HG02943 (cell line): ENCODE results near the gene PRELID3B.
A peak's percentile ranks its signal among the peaks of the same experiment; 100 is the strongest.

Experiments used
- ATAC-seq: cut with Tn5 transposase; IDR thresholded peaks from one replicate; pipeline ENCODE4 v1.9.1; 2021; ENCODE audit warnings: mild to moderate bottlenecking, low read depth, moderate library complexity; ENCODE audit not compliant: unreplicated experiment

The PRELID3B gene

DNA sequence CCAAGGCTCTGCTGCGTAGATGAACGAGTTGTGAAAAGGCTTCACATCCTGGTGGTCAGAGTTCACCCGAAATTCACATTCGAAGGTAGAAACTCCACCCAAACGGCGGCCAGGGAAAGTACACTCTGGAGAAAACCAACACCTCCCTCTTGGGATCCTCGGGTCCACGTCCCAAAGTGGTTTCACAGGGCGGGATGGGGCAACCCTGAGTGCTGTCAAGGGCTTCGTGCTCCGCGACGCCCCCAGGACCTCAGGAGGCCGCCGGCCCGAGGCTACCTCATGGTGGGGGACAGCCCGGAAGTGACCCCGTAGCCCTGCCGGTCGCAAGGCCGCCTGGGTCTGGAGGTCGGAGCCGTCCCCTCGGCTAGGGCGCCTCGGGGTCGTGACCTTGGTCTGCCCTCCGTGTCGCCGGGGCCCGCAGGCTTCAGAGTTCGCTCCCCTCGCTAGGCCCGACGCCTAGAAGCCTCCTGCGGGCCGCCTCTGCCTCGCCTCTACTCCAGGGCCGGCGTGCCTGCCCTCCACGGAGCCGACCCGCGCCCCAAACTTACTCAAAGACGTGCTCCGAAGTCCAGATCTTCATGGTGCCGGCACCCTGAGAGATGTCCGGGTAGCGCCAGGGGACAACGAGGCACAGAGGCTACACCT lies at the start of gene PRELID3B:
Gene PRELID3B, minus strand, starts transcription at position 636 of the 645 bp plus-strand sequence. Its CDS starts 56 bp downstream, at position 580.
- peak; percentile 34 for ATAC-seq

DNA sequence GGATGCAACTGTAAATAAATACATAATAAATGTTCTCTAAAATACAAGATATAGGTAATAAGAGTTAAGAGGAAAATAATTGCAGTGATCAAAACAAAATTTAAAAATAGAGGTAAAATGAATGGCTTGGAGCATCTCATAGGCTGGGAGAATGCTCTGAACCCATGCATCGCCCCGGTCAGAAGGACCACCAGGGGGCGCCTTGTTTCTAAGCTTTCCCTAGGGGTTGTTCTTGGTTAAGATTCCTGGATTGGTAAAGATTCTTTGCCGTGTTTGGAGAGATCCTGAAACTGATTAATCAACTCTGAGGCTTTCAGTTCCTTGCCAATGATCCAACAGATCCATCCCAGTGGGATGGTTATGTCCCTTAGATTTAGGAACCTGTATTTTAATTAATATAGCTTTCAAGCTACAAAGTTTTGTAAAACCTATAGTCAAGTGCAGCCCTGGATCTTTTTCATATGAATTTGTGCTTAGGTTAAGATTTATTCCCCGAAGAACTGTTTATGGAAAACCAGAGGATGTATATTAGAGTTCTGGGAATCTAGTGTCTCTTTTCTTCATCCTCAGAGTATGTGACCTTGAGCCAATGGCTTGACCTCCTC lies 45.3 kb upstream of the PRELID3B start:
- ATAC-seq = no peak

DNA sequence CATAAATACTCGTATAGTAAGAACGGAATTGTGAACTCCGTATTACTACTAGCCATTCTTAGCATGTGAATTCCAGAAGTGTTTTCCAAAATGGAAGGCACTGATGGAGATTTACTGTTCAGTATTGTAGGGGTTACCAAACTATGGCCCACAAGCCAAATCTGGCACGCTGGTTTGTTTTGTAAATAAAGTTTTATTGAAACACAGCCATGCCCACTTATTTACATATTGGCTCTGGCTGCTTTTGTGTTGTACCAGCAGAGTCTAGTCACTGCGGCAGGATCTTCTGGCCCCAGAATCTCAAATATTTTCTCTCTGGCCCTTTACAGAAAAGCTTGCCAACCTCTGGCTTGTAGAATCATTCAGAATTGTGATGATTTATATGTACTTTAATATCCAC lies 44.3 kb upstream of the PRELID3B start:
- ATAC-seq = no peak

DNA sequence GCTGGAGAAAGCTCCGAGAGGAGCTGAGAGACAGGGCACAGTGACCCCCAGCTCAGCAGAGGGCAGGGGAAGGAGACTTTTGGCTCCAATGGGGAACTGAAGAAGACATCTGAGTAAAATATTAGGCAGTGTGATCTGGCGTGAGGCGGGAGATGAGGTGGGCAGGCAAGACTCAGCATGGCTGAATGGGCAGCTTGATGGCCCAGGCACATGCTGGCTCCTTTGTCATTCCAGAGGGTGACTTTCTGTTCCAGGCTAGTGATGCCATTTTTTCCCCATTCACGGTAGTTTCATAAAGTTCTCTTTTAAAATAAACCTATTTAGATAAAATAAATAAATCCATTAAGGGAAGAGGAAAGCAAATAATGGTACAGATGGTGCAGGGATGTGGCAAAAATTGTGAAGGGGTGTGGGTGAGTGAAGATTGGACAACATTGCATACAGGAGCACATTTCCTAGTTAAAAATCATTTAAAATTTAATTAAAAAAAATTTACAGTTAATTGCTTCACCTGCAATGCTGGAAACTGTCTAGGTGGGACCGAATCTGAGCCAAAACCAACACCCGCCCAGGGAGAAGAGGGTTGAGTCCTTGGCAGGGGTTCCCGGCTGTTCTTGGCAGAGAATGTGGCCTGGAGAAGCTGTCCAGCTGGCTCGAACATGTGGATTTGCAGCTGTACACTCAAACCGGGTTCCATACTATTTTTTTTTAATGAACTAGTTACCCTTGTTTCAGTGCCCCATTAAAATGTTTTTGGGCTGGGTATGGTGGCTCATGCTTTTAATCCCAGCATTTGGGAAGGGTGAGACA lies 41.7 kb upstream of the PRELID3B start:
- no peak for ATAC-seq

DNA sequence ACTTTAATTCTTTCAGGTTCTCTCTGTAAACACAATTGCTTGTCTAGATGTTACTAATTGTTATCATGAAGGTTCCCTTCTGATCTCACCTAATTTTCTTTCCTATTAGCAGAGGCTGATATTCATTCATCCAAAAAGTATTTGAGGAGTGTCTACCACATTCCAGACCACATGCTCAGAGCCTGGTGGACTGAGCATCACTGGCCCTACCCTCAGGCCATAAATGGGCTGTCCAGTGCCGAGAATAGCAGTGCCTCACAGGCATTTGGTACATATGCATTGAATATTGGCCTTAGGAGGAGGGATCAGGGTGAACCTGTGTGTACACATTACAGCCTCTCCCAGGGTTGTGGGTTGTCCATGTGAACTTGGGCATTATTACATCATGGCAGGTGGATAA lies 40.4 kb upstream of the PRELID3B start:
- no peak for ATAC-seq

DNA sequence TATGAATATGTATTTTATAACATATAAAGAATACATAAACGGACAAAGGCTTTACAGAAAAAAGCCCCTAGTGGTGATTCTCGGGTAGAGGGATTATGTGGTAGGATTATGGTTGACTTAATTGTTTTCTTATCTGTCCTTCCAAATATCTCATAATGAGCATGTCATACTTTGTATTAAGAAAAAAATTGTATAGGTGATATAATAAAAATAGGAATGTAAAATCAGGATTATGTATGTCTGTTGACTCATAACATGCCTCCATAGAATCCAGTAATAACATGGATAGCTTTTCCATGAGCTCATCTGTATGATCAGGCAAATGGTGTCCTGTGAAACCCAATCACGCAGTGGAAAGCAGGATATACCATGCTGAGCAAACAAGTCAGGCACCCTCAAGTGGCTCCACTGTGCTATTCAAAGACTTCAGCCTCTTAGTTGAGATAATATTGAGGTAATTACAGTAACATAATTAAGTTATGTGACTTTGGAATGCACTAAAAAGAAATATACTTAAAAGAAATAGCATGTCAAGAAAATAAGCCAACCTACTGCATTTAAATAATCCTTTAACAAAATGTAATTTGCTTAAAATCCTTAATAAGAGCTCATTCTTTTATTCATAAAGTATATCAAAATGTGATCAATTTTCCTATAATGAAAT lies 39.6 kb upstream of the PRELID3B start:
- ATAC-seq = no peak

DNA sequence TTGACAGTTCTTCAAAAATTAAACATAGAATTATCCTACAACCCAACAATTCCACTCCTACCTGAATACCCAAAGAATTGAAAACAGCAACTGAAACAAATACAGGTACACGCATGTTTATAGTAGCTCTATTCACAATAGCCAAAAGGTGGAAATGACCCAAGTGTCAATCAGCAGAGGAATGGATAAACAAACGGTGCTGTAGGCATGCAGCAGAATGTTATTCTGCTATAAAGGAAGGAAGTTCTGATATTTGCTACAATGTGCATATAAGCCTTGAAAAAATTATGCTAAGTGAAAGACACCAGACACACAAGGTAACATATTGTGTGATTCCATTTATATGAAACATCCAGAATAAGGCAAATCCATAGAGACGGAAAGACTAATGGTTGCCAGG lies 38.5 kb upstream of the PRELID3B start:
- no peak for ATAC-seq

DNA sequence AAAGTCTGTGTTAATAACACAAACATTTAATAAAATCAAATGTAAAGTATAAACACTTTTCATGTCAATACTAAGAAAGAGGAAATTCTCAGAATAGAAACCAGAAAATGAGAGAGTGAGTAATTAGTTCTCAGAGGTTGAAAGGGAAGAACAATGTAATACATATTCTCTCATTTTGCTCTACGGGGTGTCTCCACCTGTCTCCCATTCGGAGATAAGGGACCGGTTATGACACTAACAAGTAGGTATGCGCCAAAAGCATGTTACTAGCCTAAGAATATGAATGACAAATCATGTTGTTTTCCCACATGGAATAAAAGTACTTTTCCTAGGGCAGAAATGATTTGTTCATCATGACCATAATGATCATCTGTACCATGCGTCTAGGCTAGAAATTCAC lies 35.6 kb upstream of the PRELID3B start:
- ATAC-seq = no peak

DNA sequence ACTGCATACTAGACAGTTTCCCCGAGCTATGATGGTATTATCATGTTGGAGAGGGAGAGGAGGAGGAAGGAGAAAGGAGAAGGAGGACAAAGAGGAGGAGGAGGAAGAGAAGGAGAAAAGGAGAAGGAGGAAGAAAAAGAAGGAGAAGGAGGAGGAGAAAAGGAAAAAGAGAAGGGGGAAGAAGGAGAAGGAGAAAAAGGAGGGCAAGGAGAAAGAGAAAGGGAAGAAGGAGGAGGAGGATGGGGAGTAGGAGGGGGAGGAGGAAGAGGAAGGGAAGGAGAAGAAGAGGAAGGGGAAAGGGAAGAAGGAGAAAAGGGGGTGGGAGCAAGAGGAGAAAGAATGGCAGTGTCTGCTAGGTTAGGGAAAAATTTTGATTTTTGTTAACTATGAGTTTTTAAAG lies 35.1 kb upstream of the PRELID3B start:
- ATAC-seq = no peak

DNA sequence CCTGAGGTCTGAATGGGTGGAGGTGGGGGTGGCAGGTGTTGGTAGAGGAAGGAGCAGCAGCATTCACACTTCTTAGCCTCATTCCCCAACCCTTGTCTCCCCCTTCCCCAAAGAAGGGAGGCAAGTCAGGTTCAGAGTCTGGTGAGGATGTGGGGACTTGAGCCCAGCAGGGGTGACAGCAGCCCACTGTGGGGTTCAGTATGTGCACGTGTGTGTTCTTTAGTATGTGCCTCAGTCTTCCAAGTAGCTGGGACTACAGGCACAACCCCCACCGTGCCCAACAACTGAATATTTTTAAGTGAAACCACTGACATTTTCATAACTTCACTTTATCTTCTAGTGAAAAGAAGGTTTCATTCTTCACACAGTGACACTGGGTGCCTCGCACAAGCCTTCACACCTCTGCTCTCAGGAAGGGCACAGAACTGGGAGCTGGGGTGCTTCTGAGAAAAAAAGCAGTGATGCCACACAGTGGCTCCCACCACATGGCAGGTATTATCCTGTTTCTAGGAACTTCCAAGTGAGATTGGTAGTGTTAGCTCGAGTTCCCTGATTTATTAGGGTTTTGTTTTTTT lies 33.4 kb upstream of the PRELID3B start:
- no peak for ATAC-seq

DNA sequence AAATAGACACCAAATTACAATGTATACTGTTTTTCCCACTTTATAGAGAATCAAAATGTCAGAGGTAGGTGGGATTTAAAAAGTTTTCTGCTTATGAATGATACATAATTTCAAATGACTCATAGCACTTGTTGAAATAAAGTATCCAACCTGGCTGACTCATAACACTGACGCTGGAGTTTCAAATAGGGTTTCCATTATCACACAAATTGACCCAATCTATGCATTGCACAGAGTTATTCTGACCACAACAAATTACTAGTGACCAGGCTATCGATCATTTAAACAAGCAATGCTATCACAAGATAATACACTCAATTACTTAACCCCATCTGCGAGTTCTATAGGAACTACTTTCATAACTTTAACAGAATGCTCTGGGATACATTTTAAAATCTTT lies 31.9 kb upstream of the PRELID3B start:
- no peak for ATAC-seq

DNA sequence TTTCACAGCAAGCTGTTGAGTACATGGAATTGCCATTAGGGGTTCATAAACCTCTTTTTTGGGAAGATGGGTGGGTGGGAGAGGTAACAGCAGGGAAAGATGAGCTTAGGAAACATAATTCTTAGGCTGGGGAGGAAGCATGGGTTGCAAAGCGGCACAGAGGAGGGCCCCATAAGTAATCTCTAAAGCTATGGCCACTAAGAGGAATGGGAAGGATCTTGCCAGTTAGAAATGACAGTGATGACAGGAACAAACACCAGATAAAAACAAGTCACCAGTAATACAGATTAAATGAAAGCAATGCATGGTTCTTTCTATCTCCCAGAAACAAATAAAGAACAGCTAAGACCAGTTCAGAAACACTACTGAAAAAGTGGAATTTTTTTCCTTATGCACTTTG lies 31.0 kb upstream of the PRELID3B start:
- ATAC-seq = no peak

DNA sequence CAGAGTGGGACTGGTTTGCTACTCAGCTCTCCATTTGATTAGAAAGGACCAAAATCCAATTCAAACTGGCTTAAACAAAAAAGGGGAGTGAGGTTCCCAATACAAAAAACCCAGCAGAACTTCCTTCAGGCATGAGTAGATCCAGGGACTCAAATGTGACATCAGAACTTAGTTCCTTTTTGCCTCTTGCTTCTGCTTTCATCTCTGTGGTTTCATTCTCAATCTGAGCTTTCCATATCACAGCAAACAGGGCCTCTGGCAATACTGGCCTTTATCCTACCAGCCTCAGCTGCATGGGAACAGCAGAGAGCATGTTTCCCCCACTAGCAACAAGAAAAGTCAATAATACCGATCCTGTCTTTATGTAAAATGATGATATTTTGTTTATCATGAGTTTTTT lies 28.6 kb upstream of the PRELID3B start:
- ATAC-seq = no peak

DNA sequence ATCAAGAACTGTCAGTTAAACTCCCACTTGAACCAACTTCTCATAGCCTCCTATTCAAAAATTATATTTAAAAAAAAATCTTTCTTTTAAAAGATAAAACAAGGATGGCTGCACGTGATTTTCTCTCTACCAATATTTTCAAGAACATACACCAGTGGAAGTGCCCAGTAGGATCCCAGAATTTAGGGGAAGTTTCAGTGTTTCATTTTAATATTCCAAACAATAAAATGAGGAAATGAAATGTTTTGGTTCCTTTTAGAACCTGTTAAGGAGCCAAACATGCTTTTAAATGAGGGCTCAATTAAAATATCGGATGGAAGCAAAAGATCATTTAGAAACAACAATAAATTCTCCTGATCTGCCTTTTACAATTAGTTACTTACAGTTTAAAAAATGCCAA lies 26.4 kb upstream of the PRELID3B start:
- ATAC-seq = no peak

DNA sequence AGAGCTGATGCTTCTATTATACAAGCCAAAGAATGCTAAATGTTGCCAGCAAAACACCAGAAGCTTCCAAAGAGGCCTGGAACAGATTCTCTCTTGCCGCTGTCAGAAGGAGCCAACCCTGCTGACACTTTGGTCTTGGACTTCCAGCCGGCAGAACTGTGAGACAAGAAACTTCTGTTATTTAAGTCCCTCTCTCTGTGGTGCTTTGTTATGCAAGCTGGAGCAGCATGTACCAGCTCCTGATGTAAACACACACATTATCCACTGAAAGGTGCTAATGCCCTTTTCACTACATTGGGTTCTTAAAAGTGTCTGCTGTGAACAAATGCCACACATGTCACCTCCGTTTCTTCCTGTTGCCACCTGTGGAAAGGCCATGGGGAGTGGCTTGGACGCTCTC lies 25.9 kb upstream of the PRELID3B start:
- no peak for ATAC-seq

DNA sequence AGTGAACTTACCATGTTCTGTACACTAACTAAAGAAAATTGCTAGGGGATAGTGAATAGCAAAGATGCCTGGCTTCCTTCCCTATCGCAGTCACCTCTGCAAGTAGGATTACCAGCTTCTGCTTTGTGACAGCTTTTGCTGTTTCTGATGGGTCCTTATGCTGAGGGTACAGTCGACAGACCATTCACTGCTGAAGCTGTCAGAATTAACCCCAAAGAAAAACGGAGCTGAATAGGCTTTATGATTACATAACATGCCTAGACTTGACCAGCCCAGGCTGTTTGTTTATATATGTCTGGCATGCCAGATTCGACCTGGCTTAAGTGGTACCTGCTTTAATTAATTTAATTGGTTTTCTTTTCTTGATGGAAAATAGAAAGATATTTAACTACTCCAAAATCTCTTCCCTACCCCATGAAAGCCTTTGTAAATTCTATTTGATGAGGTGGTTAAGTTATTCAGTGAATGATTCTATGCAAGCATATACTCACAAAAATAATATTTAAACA lies 21.7 kb upstream of the PRELID3B start:
- no peak for ATAC-seq

DNA sequence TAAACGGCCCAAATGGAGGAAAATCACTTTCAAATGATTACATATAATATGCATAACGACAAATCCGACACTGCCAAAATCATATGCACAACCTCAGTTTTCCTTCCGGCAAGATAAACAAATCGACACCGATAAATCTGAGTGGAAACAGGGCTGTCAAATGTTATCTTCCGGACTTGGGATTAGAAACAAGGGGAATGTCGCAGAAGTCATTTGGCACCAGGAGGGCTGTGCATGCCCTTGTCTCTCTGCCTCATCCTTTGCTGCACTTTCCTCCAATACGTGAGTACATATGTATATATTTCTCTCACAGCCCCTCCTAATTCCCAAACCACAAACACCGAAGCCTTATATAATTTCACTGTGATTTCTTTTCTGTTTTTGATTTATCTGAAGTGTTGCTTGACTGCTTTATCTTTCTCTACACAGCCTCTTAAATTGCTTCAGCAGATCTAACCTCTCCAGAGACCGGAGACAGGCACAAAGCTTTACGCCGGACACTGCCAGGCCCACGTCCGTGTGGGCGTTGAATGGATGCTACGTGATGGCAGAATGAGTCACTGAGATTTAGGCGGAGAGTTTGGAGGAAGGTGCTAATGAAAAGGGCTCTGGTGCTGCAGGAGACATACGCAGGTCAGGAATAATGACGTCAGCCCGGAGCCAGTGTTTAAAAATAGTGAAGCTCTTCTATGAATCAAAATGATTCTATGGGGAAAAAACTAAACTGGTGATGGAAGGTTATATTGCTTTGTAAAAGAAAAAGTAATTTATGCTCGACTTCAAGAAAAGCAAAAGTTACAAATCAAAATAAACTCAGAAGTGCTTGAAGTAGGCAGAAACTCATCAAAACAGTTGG lies 21.0 kb upstream of the PRELID3B start:
- no peak for ATAC-seq

DNA sequence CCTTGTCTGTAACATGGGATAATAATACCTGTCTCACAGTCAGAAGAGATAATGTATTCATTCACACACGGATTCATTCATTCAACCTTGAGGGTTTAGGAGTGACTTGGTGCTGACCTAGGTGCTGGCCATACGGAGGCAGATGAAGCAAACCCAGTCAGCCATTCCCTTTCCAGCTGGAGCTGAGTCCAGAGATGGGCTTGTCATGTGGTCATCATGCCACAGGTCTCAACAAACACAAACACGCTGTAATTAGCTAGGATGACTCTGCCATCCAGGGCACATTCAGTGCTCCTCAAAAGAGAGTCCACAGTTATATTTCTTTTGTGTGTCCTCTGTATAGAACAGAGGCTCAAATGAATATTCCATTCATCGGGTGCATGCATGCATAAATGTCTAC lies 19.5 kb upstream of the PRELID3B start:
- no peak for ATAC-seq

DNA sequence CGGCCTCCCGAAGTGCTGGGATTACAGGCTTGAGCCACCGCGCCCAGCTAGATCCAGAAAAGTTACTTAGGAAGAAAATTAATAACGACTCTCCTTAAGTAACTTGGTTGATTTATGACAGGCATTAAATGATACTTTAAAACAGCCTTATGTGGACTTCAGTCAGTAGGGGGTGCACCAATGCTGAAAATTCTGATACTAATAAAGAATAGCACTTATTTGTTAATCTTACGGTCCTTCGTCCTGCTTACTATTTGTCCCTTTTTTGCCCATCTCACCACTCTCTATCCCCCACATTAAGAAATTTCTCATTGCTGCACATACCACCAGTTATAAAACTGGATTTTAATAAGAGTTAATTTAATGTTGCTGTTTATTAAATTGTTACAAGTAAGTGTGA lies 12.7 kb upstream of the PRELID3B start:
- ATAC-seq = no peak

DNA sequence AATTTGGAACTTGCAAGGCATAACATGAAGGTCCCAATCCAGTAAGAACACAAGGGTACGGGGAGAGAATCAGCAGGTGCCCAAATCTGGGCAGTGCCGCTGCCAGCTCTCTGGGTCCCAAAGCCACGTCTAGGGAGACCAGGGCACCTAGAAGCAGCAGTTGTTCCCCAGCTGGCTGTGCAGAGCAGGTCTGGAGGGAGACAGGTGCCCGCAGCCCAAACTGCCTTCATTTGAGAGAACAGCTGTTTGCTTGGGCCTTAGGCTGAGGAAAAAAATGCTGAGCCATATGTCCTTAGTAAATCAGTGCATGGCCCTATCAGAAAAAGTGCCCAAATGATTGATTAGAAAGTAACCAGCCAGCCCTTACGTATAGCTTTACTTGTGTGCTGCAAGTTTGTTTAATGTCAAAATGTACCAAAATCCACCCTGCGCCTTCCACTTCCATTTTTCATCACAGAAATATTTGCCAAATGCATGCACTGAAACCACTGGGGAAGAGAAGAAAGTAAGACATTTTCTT lies 9.1 kb upstream of the PRELID3B start:
- ATAC-seq = no peak
